HepG2 (cell line): ENCODE measurements around the gene PACS1. TPM values are rescaled to one million over a fixed set of nuclear protein-coding genes. Genes with fewer than 3 reads are reported as not detected.

Source experiments
- ATAC-seq: fragments of 200-7000 bp; cut with Tn5 transposase; 3 replicates; pipeline ENCODE4 v1.9.1; 2020; ENCODE audit warnings: mild to moderate bottlenecking, moderate library complexity
- BruUV-seq: library from RNA; stranded (reverse); fragments of 400-500 nt; replicated peaks from 2 replicates; lab custom pipeline; 2021; lab: Mats Ljungman, UMichigan
- CTCF ChIA-PET: fragments of 300-600 bp; formaldehyde crosslinking; extraction: SDS; loops from one replicate; lab custom pipeline; 2021; ENCODE audit warnings: low total read pairs, inconsistent platforms, low intra/inter-chr PET ratio; lab: Yijun Ruan, JAX
- POLR2A ChIA-PET: fragments of 350-600 bp; sonication (Branson Sonifier 250); formaldehyde crosslinking; loops from one replicate; lab custom pipeline; 2020; ENCODE audit warnings: antibody characterized with exemption, inconsistent platforms; lab: Yijun Ruan, JAX
- DNase-seq: peaks from one replicate; pipeline ENCODE4 v3.0.0-alpha.2; 2015; ENCODE audit warnings: low spot score
- FAIRE-seq: peaks from 3 replicates; lab custom pipeline; 2011; peaks lifted over from hg19 to GRCh38; lab: Jason Lieb, UNC
- H2AFZ ChIP-seq: one replicate; pipeline ENCODE4 v1.6.1; 2011; ENCODE audit warnings: low read length, inconsistent platforms
- H3K27ac ChIP-seq: fragments of 300-600 bp; 3 replicates; pipeline ENCODE4 v1.8.0; 2011; ENCODE audit warnings: mixed run types, mild to moderate bottlenecking, mixed read lengths, low read length, inconsistent platforms; ENCODE audit not compliant: insufficient read depth; ENCODE audit errors: extremely low read length
- H3K27me3 ChIP-seq, 2 experiments: fragments of 200-600 bp in 1 of 2; 2 replicates in 1 of 2; 3 replicates in 1 of 2; pipeline versions ENCODE4 v1.6.0 to v1.8.0; 2011; ENCODE audit warnings: low read length in 2 of 2, mild to moderate bottlenecking in 2 of 2, moderate library complexity in 2 of 2, inconsistent platforms in 1 of 2; ENCODE audit not compliant: insufficient read depth in 2 of 2, control insufficient read depth in 1 of 2
- H3K36me3 ChIP-seq, 2 experiments: fragments of 200-600 bp in 1 of 2; replicated peaks in 1 of 2; 2 replicates in 1 of 2; 3 replicates in 1 of 2; pipeline versions ENCODE4 v1.5.1 to v1.8.0; 2011; ENCODE audit warnings: low read length in 2 of 2, inconsistent platforms in 1 of 2; ENCODE audit not compliant: insufficient read depth in 2 of 2, control insufficient read depth in 1 of 2
- H3K4me1 ChIP-seq: 2 replicates; pipeline ENCODE4 v1.5.1; 2012; ENCODE audit warnings: low read length, inconsistent platforms; ENCODE audit not compliant: insufficient read depth
- H3K4me2 ChIP-seq: 2 replicates; pipeline ENCODE4 v1.6.0; 2011; ENCODE audit warnings: low read depth, low read length, inconsistent platforms
- H3K4me3 ChIP-seq, 3 experiments: fragments of 200-600 bp in 1 of 3; sonication (generic), shearing (Covaris generic) in 1 of 3; replicated peaks in 1 of 3; 2 replicates each; pipeline ENCODE4 v1.5.1; 2011 to 2016; ENCODE audit warnings: low read length in 3 of 3, inconsistent platforms in 2 of 3, low read depth in 2 of 3, mild to moderate bottlenecking in 2 of 3, control low read depth in 1 of 3, mixed read lengths in 1 of 3; ENCODE audit not compliant: insufficient read depth in 1 of 3
- H3K79me2 ChIP-seq: one replicate; pipeline ENCODE4 v1.6.1; 2011; ENCODE audit warnings: low read length, inconsistent platforms; ENCODE audit not compliant: insufficient read depth
- H3K9ac ChIP-seq: 2 replicates; pipeline ENCODE4 v1.6.0; 2011; ENCODE audit warnings: mild to moderate bottlenecking, low read depth, low read length, inconsistent platforms; ENCODE audit not compliant: insufficient read depth
- H3K9me3 ChIP-seq: 2 replicates; pipeline ENCODE4 v1.5.1; 2012; ENCODE audit warnings: mild to moderate bottlenecking, low read length
- H4K20me1 ChIP-seq: 2 replicates; pipeline ENCODE4 v1.6.0; 2011; ENCODE audit warnings: inconsistent platforms, mild to moderate bottlenecking, low read length, moderate library complexity; ENCODE audit not compliant: insufficient read depth
- HIVEP1 ChIP-seq: sonication (generic); formaldehyde crosslinking; IDR thresholded peaks from 2 replicates; pipeline ENCODE4 v1.4.0; 2020; ENCODE audit warnings: mild to moderate bottlenecking, missing genetic modification reagents
- MAX ChIP-seq: IDR thresholded peaks from 2 replicates; pipeline ENCODE4 v1.6.1; 2012; ENCODE audit warnings: inconsistent platforms
- MLX ChIP-seq: IDR thresholded peaks from 2 replicates; pipeline ENCODE4 v1.6.1; 2016
- NFYB ChIP-seq: sonication (generic); formaldehyde crosslinking; IDR thresholded peaks from 2 replicates; pipeline ENCODE4 v1.4.0; 2020; ENCODE audit warnings: missing genetic modification reagents
- NFYC ChIP-seq: IDR thresholded peaks from 2 replicates; pipeline ENCODE4 v1.6.1; 2016; ENCODE audit warnings: missing genetic modification reagents, missing compliant biosample characterization
- PRDM15 ChIP-seq: sonication (generic); formaldehyde crosslinking; IDR thresholded peaks from 2 replicates; pipeline ENCODE4 v1.4.0; 2020; ENCODE audit warnings: missing genetic modification reagents
- SMAD3 ChIP-seq: sonication (generic); formaldehyde crosslinking; IDR thresholded peaks from 2 replicates; pipeline ENCODE4 v1.4.0; 2020; ENCODE audit warnings: missing genetic modification reagents
- TIGD3 ChIP-seq: sonication (generic); formaldehyde crosslinking; IDR thresholded peaks from 2 replicates; pipeline ENCODE4 v1.5.1; 2020; ENCODE audit warnings: mild to moderate bottlenecking, missing genetic modification reagents, borderline replicate concordance
- ZEB1 ChIP-seq: IDR thresholded peaks from 2 replicates; pipeline ENCODE4 v1.6.1; 2012; ENCODE audit warnings: mild to moderate bottlenecking, low read depth, inconsistent platforms; ENCODE audit not compliant: insufficient replicate concordance
- ZNF20 ChIP-seq: sonication (generic); formaldehyde crosslinking; IDR thresholded peaks from 2 replicates; pipeline ENCODE4 v1.4.0; 2020; ENCODE audit warnings: mild to moderate bottlenecking, moderate library complexity, missing genetic modification reagents
- ZNF740 ChIP-seq: sonication (generic); formaldehyde crosslinking; IDR thresholded peaks from 2 replicates; pipeline ENCODE4 v1.4.0; 2020; ENCODE audit warnings: missing genetic modification reagents
- WGBS: methylation state at CpG from one replicate; pipeline ENCODE4 v1.1.6; 2017; ENCODE audit warnings: low lambda C conversion rate; 5-methylcytosine and 5-hydroxymethylcytosine counted together
- in situ Hi-C: cut with HindIII; loops from 2 replicates; pipeline ENCODE4 v1.10.0; 2017; ENCODE audit warnings: low pct_unique_long_range_greater_than_20kb; ENCODE audit not compliant: extremely low pct_ligation_motif_present
- intact Hi-C: fragments of 100-400 bp; cut with micrococcal nuclease; formaldehyde crosslinking; loops from one replicate; pipeline ENCODE4 v1.10.0; 2022; ENCODE audit not compliant: unreplicated experiment
- polyA plus RNA-seq, 8 experiments: library from polyadenylated mRNA; depleted of rRNA in 3 of 8; stranded (reverse) in 7 of 8; unstranded in 1 of 8; fragments of >200 nt; fragmentation: Illumina TruSeq in 4 of 8; extraction: Trizol in 4 of 8; gene quantifications; 2 replicates each; pipeline versions ENCODE4 v1.2.1 to v1.2.3, GENCODE V29; 2011 to 2016; ENCODE audit warnings: low read depth in 4 of 8, missing spikeins in 1 of 8, mixed read lengths in 1 of 8; ENCODE audit not compliant: insufficient read depth in 1 of 8
- total RNA-seq, 5 experiments: library from RNA; depleted of rRNA; stranded (reverse); fragments of >200 nt; fragmentation: Illumina TruSeq; extraction: Trizol; gene quantifications; 2 replicates each; pipeline ENCODE4 v1.2.3, GENCODE V29; 2016; ENCODE audit warnings: low read depth in 1 of 5

The PACS1 gene
- total and polyA plus RNA-seq, 2 of the 13 experiments (the other 11 are each of a cell fraction or from before 2014, with no cell fraction given) = 7.6 to 8.6 TPM

GRCh38 chr11:66268244-66268951 is 198.3 kb downstream of the PACS1 start, which contains the start of gene RAB1B (continued):
- TF ChIP-seq ZNF740 (CRISPR knock-in tag) (peak; percentile 89), ZNF20 (CRISPR knock-in tag) (no peak), MAX (0 out of 2 replicates have a peak, but pooled peaks have one; percentile 34), NFYB (CRISPR knock-in tag) (0 out of 2 replicates have a peak, but pooled peaks have one; percentile 44), MLX (CRISPR knock-in tag) (0 out of 2 replicates have a peak, but pooled peaks have one; percentile 10)

- Histone ChIP-seq H3K79me2 (peaks cover 24% of the 10 kb centered on the region), H3K9ac (peak overlapping the region; percentile 93), H3K4me1 (peaks cover 13% of the 10 kb centered on the region), H3K4me3 (peak overlapping the region; percentile 89 to 98 (median 96)), H3K27ac (peak overlapping the region; percentile 78), H2AFZ (no peak overlapping the region), H4K20me1 (peaks cover 9% of the 10 kb centered on the region), H3K27me3 (no peaks in the 10 kb centered on the region; a peak in 1 of 5 replicates), H3K9me3 (no peaks in the 10 kb centered on the region), H3K36me3 (peaks cover 26 to 28% of the 10 kb centered on the region in 2 experiments), H3K4me2 (peak overlapping the region; percentile 92)
- ChIA-PET CTCF (interaction anchor here (1.6 kb wide), 1 partner anchor 47 kb away, joined by 8 read pairs; no protein-coding TSS in a partner anchor), POLR2A (interaction anchor here (1.0 to 4.0 kb wide), 5 partner anchors 8 to 408 kb away, joined by 4 to 31 read pairs (median 5); partner anchors contain the start of genes RBM4B and YIF1A)
- ATAC-seq = peak; percentile 24
- intact Hi-C loops = loop anchor here (2.0 kb wide), 1 partner anchor 20 kb away; the partner anchor contains the start of gene YIF1A
- 9% methylated on average over 20 of the region's 32 CpGs for WGBS
- BruUV-seq = TSS peak; percentile 53
- in situ Hi-C loops = no loop called here
- peak; percentile 48 for FAIRE-seq
- peak; percentile 58 for DNase-seq
- TF ChIP-seq NFYC (CRISPR knock-in tag) (no peak), ZEB1 (no peak), HIVEP1 (CRISPR knock-in tag) (no peak), ZNF20 (CRISPR knock-in tag) (no peak), PRDM15 (peak; percentile 36; the same call in 1 of the 2 replicates), TIGD3 (no peak), SMAD3 (no peak)
Measured at GRCh38 chr11:66268952-66269905, 199.2 kb downstream of the PACS1 start.
